WTC11 (cell line): ENCODE measurements around the gene AXIN2.

ENCODE experiments used
- CREB1 ChIP-seq: sonication (generic); formaldehyde crosslinking; IDR thresholded peaks from 2 replicates; pipeline ENCODE4 v1.8.0; 2023; ENCODE audit warnings: mild to moderate bottlenecking, missing genetic modification reagents
- FOXP1 ChIP-seq: sonication (generic); formaldehyde crosslinking; IDR thresholded peaks from 2 replicates; pipeline ENCODE4 v1.8.0; 2022; ENCODE audit warnings: missing genetic modification reagents, mild to moderate bottlenecking, moderate library complexity, borderline replicate concordance
- NR3C1 ChIP-seq: sonication (generic); formaldehyde crosslinking; conservative IDR thresholded peaks from 2 replicates; pipeline ENCODE4 v1.8.1; 2023; ENCODE audit warnings: low read depth, mild to moderate bottlenecking, missing genetic modification reagents
- ZNF317 ChIP-seq: sonication (generic); formaldehyde crosslinking; IDR thresholded peaks from 2 replicates; pipeline ENCODE4 v1.8.1; 2023; ENCODE audit warnings: low read depth, mild to moderate bottlenecking, moderate library complexity, missing genetic modification reagents, borderline replicate concordance
- TF ChIP-seq, protein P1 (sequence below): fragments of 200-600 bp; IDR thresholded peaks from 2 replicates; pipeline ENCODE4 v1.8.0; 2022; ENCODE audit warnings: antibody characterized with exemption
- TF ChIP-seq, protein P2 (sequence below): sonication (generic); formaldehyde crosslinking; IDR thresholded peaks from 2 replicates; pipeline ENCODE4 v1.8.1; 2022; ENCODE audit warnings: mild to moderate bottlenecking, missing genetic modification reagents, moderate library complexity, borderline replicate concordance
- TF ChIP-seq, protein P3 (sequence below): sonication (generic); formaldehyde crosslinking; conservative IDR thresholded peaks from 2 replicates; pipeline ENCODE4 v1.8.1; 2022; ENCODE audit warnings: mild to moderate bottlenecking, missing genetic modification reagents
- TF ChIP-seq, protein P4 (sequence below): sonication (generic); formaldehyde crosslinking; IDR thresholded peaks from 2 replicates; pipeline ENCODE4 v1.8.1; 2022; ENCODE audit warnings: missing genetic modification reagents, borderline replicate concordance

DNA sequence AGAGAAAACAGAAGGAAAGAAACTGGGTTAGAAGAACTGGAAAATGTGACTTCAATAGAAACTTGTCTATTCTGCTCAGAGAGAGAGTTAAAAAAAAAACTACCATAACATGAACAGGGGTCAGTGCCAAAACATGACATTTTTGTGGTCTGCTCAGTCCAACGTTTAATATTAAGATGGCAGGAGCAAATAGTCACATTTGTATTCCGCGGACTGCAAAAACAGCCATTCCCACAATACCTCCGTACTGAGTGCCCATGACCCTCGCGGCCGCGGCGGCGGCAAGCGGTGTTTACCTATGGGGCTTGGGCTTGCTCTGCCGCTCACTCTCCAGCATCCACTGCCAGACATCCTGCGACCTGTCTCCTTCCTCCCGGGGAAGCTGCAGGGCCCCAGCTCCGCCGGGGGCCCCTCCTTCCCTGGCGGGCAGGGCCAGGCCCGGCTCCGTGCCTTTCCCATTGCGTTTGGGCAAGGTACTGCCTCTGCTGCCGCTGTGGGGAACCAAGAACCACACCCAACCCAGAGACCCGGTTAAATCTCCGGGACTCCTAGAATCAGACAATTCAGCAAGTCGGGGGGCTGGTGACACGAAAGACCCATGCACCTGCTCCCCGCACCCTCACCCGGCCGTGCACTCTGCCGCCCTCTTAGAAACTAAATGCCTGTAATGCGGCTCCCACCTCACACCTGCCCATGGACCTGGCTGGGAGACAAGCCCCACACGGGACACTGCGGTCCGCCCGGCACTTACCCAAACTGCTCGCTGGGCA, 24.7 kb downstream of the AXIN2 start:
- TF ChIP-seq, protein P1, sequence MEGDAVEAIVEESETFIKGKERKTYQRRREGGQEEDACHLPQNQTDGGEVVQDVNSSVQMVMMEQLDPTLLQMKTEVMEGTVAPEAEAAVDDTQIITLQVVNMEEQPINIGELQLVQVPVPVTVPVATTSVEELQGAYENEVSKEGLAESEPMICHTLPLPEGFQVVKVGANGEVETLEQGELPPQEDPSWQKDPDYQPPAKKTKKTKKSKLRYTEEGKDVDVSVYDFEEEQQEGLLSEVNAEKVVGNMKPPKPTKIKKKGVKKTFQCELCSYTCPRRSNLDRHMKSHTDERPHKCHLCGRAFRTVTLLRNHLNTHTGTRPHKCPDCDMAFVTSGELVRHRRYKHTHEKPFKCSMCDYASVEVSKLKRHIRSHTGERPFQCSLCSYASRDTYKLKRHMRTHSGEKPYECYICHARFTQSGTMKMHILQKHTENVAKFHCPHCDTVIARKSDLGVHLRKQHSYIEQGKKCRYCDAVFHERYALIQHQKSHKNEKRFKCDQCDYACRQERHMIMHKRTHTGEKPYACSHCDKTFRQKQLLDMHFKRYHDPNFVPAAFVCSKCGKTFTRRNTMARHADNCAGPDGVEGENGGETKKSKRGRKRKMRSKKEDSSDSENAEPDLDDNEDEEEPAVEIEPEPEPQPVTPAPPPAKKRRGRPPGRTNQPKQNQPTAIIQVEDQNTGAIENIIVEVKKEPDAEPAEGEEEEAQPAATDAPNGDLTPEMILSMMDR, result no peak
- no peak for TF ChIP-seq CREB1
- no peak for TF ChIP-seq FOXP1 (CRISPR knock-in tag)
- TF ChIP-seq, protein P2, sequence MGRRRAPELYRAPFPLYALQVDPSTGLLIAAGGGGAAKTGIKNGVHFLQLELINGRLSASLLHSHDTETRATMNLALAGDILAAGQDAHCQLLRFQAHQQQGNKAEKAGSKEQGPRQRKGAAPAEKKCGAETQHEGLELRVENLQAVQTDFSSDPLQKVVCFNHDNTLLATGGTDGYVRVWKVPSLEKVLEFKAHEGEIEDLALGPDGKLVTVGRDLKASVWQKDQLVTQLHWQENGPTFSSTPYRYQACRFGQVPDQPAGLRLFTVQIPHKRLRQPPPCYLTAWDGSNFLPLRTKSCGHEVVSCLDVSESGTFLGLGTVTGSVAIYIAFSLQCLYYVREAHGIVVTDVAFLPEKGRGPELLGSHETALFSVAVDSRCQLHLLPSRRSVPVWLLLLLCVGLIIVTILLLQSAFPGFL, result no peak
- TF ChIP-seq ZNF317 (CRISPR knock-in tag), result no peak
- no peak for TF ChIP-seq NR3C1 (CRISPR knock-in tag)
- TF ChIP-seq, protein P3, sequence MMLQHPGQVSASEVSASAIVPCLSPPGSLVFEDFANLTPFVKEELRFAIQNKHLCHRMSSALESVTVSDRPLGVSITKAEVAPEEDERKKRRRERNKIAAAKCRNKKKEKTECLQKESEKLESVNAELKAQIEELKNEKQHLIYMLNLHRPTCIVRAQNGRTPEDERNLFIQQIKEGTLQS (CRISPR knock-in tag), result no peak
- TF ChIP-seq, protein P4, sequence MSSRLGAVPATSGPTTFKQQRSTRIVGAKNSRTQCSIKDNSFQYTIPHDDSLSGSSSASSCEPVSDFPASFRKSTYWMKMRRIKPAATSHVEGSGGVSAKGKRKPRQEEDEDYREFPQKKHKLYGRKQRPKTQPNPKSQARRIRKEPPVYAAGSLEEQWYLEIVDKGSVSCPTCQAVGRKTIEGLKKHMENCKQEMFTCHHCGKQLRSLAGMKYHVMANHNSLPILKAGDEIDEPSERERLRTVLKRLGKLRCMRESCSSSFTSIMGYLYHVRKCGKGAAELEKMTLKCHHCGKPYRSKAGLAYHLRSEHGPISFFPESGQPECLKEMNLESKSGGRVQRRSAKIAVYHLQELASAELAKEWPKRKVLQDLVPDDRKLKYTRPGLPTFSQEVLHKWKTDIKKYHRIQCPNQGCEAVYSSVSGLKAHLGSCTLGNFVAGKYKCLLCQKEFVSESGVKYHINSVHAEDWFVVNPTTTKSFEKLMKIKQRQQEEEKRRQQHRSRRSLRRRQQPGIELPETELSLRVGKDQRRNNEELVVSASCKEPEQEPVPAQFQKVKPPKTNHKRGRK (CRISPR knock-in tag), result no peak
